ENCODE measurements around the gene HIPK2. TPM values are rescaled to one million over a fixed set of nuclear protein-coding genes. Genes with fewer than 3 reads are reported as not detected.
A peak's percentile ranks its signal among the peaks of the same experiment; 100 is the strongest.

HIPK2 gene
- total and polyA plus RNA-seq, 10 of the 15 experiments (the other 5 are each of a cell fraction or from before 2014, with no cell fraction given) = 1.7 to 39.0 (median 9.4) TPM

DNA sequence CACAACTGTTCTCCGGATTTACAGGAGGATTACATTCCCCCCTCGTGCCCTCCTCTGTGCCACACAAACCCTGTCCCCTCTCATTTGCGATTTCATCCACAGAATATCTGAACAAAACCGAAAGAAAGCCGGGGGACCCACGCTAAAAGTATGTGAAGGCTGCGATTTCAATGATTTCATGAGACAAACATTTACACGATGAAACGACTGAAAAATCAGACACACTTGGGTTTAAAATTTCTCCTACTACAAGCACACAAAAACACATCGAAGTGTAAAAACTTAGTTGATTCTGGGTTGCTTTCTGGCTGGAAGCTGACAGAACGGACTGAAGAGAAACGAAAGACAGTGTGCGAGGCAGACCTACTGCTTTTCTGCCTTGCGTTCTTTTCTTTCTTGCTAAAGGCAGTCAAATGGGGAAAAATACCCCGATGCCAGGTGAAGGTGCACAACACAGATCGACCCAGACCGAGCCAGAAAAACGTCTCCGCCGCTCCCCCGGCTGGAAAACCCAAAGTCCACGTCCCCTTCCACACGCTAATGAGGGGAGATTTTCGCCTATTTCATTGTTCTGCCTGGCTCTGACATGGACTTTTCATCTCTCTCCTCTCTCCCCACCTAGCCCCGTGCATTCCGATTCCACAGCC lies 1.2 kb downstream of the HIPK2 start (continued):
- TF ChIP-seq, protein P1, sequence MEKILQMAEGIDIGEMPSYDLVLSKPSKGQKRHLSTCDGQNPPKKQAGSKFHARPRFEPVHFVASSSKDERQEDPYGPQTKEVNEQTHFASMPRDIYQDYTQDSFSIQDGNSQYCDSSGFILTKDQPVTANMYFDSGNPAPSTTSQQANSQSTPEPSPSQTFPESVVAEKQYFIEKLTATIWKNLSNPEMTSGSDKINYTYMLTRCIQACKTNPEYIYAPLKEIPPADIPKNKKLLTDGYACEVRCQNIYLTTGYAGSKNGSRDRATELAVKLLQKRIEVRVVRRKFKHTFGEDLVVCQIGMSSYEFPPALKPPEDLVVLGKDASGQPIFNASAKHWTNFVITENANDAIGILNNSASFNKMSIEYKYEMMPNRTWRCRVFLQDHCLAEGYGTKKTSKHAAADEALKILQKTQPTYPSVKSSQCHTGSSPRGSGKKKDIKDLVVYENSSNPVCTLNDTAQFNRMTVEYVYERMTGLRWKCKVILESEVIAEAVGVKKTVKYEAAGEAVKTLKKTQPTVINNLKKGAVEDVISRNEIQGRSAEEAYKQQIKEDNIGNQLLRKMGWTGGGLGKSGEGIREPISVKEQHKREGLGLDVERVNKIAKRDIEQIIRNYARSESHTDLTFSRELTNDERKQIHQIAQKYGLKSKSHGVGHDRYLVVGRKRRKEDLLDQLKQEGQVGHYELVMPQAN (conservative IDR thresholded peaks at IDR 0.05) = 0 out of 2 replicates have a peak, but pooled peaks have one; percentile 10
- TF ChIP-seq POLR2AphosphoS2 (IDR thresholded peaks at IDR 0.05; ENCODE audit: low read depth, low read length) (no peak), HDAC6 (IDR thresholded peaks at IDR 0.05; ENCODE audit: unreplicated experiment) (no peak), ASH2L (IDR thresholded peaks at IDR 0.05; ENCODE audit: borderline replicate concordance, low read depth) (no peak), CHD1 (IDR thresholded peaks at IDR 0.05; ENCODE audit: low read depth, low read length) (no peak), SIX5 (IDR thresholded peaks at IDR 0.05; ENCODE audit: low read depth, low read length, severe bottlenecking) (no peak), RFX5 (IDR thresholded peaks at IDR 0.05; ENCODE audit: low read depth, low read length) (no peak), KLF5 (IDR thresholded peaks at IDR 0.05; ENCODE audit: partially characterized antibody) (no peak), ZNF384 (IDR thresholded peaks at IDR 0.05; ENCODE audit: borderline replicate concordance, low read depth, low read length) (no peak)
- TF ChIP-seq, protein P2, sequence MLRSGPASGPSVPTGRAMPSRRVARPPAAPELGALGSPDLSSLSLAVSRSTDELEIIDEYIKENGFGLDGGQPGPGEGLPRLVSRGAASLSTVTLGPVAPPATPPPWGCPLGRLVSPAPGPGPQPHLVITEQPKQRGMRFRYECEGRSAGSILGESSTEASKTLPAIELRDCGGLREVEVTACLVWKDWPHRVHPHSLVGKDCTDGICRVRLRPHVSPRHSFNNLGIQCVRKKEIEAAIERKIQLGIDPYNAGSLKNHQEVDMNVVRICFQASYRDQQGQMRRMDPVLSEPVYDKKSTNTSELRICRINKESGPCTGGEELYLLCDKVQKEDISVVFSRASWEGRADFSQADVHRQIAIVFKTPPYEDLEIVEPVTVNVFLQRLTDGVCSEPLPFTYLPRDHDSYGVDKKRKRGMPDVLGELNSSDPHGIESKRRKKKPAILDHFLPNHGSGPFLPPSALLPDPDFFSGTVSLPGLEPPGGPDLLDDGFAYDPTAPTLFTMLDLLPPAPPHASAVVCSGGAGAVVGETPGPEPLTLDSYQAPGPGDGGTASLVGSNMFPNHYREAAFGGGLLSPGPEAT (IDR thresholded peaks at IDR 0.05; ENCODE audit: low read depth) = 0 out of 2 replicates have a peak, but pooled peaks have one; percentile 17
- TF ChIP-seq, protein P3, sequence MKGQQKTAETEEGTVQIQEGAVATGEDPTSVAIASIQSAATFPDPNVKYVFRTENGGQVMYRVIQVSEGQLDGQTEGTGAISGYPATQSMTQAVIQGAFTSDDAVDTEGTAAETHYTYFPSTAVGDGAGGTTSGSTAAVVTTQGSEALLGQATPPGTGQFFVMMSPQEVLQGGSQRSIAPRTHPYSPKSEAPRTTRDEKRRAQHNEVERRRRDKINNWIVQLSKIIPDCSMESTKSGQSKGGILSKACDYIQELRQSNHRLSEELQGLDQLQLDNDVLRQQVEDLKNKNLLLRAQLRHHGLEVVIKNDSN (IDR thresholded peaks at IDR 0.05; ENCODE audit: borderline replicate concordance, extremely low read length, insufficient read depth, low read depth, low read length) = no peak
- TF ChIP-seq, protein P4, sequence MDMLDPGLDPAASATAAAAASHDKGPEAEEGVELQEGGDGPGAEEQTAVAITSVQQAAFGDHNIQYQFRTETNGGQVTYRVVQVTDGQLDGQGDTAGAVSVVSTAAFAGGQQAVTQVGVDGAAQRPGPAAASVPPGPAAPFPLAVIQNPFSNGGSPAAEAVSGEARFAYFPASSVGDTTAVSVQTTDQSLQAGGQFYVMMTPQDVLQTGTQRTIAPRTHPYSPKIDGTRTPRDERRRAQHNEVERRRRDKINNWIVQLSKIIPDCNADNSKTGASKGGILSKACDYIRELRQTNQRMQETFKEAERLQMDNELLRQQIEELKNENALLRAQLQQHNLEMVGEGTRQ (IDR thresholded peaks at IDR 0.05; ENCODE audit: borderline replicate concordance, low read depth, low read length) = no peak
- TF ChIP-seq, protein P5, sequence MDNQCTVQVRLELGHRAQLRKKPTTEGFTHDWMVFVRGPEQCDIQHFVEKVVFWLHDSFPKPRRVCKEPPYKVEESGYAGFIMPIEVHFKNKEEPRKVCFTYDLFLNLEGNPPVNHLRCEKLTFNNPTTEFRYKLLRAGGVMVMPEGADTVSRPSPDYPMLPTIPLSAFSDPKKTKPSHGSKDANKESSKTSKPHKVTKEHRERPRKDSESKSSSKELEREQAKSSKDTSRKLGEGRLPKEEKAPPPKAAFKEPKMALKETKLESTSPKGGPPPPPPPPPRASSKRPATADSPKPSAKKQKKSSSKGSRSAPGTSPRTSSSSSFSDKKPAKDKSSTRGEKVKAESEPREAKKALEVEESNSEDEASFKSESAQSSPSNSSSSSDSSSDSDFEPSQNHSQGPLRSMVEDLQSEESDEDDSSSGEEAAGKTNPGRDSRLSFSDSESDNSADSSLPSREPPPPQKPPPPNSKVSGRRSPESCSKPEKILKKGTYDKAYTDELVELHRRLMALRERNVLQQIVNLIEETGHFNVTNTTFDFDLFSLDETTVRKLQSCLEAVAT (IDR thresholded peaks at IDR 0.05) = 0 out of 2 replicates have a peak, but pooled peaks have one; percentile 50

All from GM12878 (cell line).